HG03520 (cell line): ENCODE measurements around the gene NRXN3.
"Not testable (repeated sequence)": the region's sequence is repeated elsewhere in the genome, so short reads cannot be mapped to it uniquely, and the experiment has no call there.

Source experiments
- ATAC-seq: cut with Tn5 transposase; IDR thresholded peaks from one replicate; pipeline ENCODE4 v1.9.1; 2021; ENCODE audit warnings: mild to moderate bottlenecking, moderate library complexity; ENCODE audit not compliant: unreplicated experiment

NRXN3 gene

GRCh38 chr14:78398216-78398615 lies 228.0 kb downstream of the NRXN3 start:
- no peak for ATAC-seq

- no peak for ATAC-seq
These were observed 229.2 kb downstream of the NRXN3 start for GRCh38 chr14:78399316-78399889.

GRCh38 chr14:78401866-78402265 lies 231.7 kb downstream of the NRXN3 start:
- ATAC-seq: no peak

DNA sequence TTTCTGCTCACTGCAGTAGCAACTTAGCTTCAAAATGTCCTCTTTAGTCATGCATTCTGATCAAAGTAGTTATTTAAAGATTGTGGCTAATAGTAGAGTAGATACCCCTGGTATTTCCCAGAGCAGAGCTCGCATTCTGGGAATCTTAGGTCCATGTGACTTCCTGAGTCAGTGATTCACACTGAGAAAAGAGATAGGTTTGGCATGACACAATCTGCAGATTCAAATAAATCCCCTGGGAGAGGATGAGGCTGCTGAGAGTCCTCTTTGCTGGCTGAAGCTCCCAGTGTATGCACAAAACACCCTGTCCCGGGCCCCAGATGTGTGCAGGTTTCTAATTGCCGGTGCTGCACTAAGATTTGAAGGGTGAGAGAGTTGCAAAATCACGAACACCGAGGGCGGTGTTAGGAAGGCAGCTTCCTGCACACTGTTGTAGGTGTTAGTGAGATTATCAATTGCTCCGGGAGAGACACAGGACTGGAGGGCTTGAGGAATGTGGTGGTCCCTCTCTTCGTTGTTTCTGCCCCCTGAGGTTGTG lies 233.2 kb downstream of the NRXN3 start:
- ATAC-seq: peak; percentile 60

- no peak for ATAC-seq
These were observed 235.1 kb downstream of the NRXN3 start for GRCh38 chr14:78405079-78405856.

DNA sequence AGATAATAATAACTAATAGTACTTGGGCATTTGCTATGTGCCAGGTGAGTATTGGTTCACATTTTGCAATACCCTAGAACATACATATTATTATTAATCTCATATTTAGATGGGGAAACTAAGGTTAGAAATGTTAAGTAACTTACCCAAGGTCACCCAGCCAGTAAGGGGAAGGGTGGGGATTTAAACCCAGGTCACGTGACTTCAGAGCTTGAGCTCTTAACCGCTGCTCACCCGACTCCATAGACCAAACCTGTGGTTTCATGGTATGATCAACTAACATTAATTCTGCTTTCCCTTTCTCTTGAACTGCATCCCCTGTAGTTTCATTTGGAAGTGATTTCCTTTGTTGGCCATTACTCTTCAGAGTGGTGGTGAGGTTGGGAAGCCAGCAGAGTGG lies 242.3 kb downstream of the NRXN3 start:
- ATAC-seq: no peak

DNA sequence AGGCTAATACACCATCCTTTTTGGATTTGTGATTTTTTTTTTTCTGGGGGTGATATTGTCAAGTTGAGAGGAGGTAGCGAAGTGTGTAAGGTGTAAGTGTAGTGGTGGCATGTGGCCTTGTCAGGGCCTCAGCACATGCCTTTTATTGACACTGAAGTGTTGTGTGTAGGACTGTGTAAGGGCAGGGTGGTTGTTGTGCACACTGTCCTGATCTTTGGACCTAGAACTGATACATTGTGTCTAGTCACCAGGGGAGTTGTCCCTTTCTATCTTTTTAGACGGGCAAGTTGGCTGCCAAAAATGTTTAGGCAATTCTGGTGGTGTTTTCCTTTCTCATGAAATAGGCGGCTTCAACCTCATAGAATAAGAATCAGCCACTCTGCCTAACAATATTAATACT lies 244.0 kb downstream of the NRXN3 start:
- no peak for ATAC-seq

DNA sequence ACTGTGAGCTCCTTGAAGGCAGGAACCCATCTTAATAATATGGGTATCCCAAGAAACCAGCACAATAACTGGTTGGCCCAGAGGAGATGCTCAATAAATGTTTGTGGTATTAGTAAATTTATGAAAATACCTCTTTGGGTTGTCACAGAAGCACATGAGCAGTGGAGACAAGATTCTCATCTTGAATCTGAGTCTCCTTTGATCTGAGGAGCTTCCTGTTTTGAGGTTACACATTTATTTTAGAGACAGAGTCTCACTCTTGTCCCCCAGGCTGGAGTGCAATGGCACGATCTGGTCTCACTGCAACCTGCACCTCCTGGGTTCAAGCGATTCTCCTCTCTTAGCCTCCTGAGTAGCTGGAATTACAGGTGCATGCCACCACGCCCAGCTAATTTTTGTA lies 247.4 kb downstream of the NRXN3 start:
- ATAC-seq: no peak

DNA sequence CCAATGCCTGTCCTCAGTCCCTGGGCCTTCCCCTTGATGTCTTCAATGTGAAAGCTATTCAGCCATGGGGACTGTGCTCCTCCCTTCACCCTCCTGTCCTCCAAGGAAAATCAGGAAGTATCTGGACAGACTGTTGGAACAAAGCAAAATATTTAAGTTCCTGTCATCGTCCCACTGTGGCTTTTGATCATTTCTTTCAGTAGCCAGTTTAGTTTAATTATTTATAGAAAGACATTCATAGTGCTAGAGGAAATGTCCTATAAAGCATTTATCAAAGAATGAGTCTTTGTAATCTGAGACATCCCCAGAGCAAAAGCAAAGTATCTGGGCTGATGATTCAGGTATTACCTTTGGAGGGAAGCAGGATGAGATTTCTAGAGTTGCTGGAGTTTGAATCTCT lies 254.1 kb downstream of the NRXN3 start:
- no peak for ATAC-seq

- no peak for ATAC-seq
These were observed 255.2 kb downstream of the NRXN3 start for GRCh38 chr14:78425330-78425729.

GRCh38 chr14:78425782-78426181 lies 255.6 kb downstream of the NRXN3 start:
- no peak for ATAC-seq

DNA sequence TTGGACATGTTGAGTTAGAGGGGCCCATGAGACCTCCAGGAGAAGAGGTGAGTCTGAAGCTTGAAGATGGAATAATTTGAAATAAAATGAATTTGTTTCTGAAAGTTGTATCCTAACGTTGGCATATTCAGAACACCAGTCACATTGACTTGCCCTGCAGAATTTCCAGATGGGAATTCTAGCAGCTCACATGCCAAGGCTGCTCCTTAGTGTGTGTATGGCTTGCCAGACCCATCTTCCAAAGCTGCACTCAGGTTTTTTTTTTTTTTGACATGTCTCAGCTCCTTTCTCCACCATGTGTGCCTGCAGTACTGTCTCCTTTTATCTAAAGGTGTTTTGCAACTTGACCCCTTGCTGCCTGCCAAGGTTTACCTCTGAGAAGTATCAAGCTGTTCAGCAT lies 261.9 kb downstream of the NRXN3 start:
- no peak for ATAC-seq

DNA sequence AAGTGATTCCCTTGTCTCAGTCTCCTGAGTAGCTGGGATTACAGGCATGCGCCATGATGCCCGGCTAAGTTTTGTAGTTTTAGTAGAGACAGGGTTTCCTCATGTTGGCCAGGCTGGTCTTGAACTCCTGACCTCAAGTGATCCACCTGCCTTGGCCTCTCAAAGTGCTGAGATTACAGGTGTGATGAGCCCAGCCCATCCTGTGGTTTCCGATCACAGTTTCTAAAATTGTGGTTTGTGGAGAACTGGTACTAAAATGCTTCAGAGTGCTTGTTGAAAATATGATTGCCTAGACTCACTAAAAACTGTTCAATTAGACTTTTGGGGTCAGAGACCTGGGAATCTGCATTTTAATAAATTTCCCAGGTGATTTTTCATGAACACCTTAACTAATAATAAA lies 267.3 kb downstream of the NRXN3 start:
- not testable (repeated sequence) for ATAC-seq

GRCh38 chr14:78440356-78440894 lies 270.3 kb downstream of the NRXN3 start:
- ATAC-seq: no peak

- no peak for ATAC-seq
These were observed 273.7 kb downstream of the NRXN3 start for GRCh38 chr14:78443834-78444233.

DNA sequence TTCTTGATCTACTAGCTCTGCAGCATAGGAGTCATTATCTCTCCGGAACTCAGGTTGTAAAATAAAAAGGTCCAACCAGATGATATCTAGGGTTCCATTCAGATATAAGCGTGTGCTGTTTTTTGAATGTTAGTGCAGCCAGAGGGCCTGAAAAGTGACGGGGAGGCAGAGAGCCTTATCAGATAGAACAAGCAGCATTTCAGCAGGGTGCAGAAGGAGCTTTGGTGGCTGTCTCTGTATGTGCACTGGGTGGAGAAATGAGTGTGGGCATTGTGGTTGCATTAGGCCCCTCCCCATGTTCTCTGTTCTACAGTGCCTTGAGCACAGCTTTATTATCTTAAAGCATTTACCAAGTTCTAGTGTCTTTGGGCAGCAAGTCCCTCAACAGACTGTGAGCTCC lies 275.1 kb downstream of the NRXN3 start:
- no peak for ATAC-seq

- no peak for ATAC-seq
These were observed 276.6 kb downstream of the NRXN3 start for GRCh38 chr14:78446807-78447206.

GRCh38 chr14:78448164-78449094 lies 278.3 kb downstream of the NRXN3 start:
- ATAC-seq: peak; percentile 92

DNA sequence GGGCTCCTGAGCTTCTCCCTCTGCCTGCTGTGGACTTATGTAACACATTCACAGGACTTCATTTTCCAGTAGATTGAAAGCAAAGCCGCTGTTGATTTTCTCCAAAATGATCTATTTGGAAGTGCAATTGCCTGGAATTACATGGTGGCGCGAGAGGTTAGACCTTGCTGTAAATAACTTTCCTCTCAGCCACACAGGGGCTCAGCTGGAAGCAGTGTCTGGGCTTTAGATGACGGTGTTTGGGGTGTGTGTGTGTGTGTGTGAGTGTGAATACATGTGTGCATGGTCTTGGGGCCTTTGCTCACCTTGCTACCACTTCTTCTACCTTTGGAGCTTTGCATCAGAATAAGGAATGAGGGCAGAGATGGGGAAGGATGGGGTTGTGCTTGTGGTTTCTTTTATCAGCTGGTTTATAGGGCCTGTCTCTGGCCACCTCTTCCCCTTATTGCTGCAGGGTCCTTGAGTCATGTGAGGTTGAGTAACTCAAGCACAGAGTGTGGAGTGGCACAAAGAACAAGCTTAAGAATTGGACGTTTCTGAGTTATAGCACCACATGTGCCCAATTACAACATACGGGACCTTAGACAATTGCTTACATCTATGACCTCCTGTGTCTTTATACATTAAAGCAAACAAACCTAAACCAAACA lies 280.6 kb downstream of the NRXN3 start:
- ATAC-seq: no peak

DNA sequence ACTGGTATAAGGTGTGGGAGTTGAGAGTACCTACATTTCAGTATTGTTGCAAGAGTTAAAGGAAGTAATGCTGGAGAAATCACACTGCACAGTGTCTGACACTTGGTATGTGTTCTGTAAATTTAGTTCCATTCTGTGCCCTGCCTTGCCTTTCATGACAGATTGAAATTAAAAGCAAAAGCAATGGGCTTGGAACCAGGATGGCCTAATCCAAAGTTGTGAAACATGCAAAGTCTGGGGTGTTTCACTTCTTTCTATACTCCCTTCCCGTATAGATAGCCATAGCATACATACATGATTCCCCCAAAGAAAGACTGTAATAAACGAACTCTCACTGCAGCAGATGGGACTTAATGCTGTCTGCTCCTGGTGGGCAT lies 281.1 kb downstream of the NRXN3 start:
- ATAC-seq: no peak
